Measurements from ENCODE around the gene MGAT3.
"Not testable (repeated sequence)": the region's sequence is repeated elsewhere in the genome, so short reads cannot be mapped to it uniquely, and the experiment has no call there.

Gene MGAT3

DNA sequence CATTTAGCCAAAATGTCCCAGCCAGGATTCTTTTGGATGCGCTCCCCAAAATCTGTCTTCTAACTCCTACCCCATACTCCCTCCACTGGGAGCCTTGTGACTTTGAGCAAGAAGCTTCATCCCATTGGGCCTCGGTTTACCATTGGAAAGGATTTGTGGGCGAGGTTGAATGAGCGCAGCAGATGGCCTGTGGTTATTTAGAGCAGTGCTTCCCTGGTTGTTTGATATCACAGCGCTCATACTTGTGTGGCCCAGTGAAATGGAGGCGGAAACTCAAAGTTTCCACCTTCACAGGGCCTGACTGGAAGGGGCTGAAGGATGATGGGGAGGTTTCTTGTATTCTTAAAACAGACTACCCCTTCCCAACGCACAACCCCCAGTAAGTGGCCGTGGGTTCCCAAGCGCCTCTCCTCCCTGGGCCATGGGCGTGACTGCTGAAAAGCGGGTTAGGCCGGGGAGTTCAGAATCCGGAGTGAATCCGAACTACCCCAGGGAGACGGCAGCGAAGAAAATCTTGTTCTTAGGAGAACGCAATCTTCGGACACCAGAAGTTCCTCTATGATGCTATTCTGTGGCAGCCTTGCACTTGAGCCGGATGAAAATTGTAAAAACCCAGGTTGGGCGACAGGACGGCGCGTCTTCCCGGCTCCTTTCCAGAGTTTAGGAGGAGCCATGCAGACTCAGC, 62.3 kb downstream of the MGAT3 start:
- CTCF ChIA-PET = interaction anchor here (1.6 kb wide), 1 partner anchor 10 kb away, joined by 6 read pairs; no protein-coding TSS in a partner anchor
- POLR2A ChIA-PET = interaction anchor here (0.6 to 4.7 kb wide), 48 partner anchors 8 to 996 kb away, joined by 3 to 94 read pairs (median 4); partner anchors contain the start of genes MIEF1, RPL3 and TAB1
- TF ChIP-seq SUZ12 (IDR thresholded peaks at IDR 0.05) (no peak), NFRKB (IDR thresholded peaks at IDR 0.05) (no peak), ARNT (IDR thresholded peaks at IDR 0.05) (no peak), TARDBP (IDR thresholded peaks at IDR 0.05) (no peak)
- TF ChIP-seq, protein P1, sequence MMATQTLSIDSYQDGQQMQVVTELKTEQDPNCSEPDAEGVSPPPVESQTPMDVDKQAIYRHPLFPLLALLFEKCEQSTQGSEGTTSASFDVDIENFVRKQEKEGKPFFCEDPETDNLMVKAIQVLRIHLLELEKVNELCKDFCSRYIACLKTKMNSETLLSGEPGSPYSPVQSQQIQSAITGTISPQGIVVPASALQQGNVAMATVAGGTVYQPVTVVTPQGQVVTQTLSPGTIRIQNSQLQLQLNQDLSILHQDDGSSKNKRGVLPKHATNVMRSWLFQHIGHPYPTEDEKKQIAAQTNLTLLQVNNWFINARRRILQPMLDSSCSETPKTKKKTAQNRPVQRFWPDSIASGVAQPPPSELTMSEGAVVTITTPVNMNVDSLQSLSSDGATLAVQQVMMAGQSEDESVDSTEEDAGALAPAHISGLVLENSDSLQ (IDR thresholded peaks at IDR 0.05) = no peak
- DNase-seq (ENCODE audit: extremely low spot score) = peak; percentile 57

DNA sequence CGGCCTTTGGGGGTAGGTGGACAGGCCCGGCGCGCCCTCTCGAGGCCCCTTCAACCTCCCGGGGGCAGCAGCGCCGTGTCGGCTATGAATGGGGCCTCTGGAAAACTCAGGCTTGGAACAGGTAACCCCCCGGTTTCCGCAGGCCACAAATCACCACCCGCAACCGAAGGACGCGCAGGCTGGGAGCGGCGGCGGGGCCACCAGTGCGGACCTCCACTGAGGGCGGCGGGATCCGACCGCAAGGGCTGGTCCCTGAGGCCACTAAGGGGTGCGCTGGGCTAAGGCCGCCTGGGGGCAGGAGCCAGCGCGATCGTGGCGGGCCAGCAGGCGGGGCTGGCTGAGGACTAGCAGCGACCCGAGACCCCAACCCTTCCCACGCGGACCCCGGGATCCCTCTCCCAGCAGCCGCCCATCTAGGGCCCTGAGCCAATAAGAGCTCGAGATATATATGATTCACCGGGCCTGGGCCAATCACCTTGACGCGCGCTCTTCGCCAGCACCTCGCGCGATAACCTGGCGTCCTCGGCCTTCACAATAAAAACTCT, 62.9 kb downstream of the MGAT3 start:
- DNase-seq (ENCODE audit: extremely low spot score) = peak; percentile 96
- TF ChIP-seq ZNF384 (IDR thresholded peaks at IDR 0.05) = no peak
- TF ChIP-seq, protein P1 (IDR thresholded peaks at IDR 0.05) = peak; percentile 92
- CTCF ChIA-PET = interaction anchor here (0.6 to 0.8 kb wide), 3 partner anchors 9 to 55 kb away, joined by 3 to 5 read pairs (median 4); no protein-coding TSS in a partner anchor
- POLR2A ChIA-PET = interaction anchor here (0.5 to 4.7 kb wide), 49 partner anchors 9 to 996 kb away, joined by 3 to 94 read pairs (median 4); partner anchors contain the start of genes MIEF1, RPL3 and TAB1

DNA sequence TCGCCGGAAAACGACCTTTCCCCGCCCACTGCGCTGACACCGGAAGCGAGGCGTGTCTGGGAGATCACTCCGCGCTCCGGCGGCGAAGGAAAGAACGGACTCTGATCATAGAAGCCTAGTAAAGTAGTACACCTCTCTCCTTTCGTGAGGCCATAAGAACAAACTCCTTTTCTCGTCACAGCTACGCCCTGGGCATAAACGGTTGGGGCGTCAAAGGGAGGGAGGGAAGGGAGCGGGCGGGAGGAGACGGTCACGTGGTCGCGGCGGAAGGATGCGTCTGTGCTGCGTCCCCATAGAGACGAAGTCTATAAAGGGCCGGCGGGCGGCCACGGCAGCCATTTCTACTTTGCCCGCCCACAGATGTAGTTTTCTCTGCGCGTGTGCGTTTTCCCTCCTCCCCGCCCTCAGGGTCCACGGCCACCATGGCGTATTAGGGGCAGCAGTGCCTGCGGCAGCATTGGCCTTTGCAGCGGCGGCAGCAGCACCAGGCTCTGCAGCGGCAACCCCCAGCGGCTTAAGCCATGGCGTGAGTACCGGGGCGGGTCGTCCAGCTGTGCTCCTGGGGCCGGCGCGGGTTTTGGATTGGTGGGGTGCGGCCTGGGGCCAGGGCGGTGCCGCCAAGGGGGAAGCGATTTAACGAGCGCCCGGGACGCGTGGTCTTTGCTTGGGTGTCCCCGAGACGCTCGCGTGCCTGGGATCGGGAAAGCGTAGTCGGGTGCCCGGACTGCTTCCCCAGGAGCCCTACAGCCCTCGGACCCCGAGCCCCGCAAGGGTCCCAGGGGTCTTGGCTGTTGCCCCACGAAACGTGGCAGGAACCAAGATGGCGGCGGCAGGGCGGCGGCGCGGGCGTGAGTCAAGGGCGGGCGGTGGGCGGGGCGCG, 63.7 kb downstream of the MGAT3 start, which contains the start of gene ATF4:
TSS of gene ATF4 (plus strand) at position 337 of the 880 bp plus-strand sequence. CDS start 884 bp downstream, outside the sequence.
- no peak for TF ChIP-seq ZNF384 (IDR thresholded peaks at IDR 0.05)
- peak; percentile 66; the same call in 1 of the 2 replicates for TF ChIP-seq ARNT (IDR thresholded peaks at IDR 0.05)
- peak; percentile 93 for TF ChIP-seq ELF4 (IDR thresholded peaks at IDR 0.05)
- TF ChIP-seq L3MBTL2 (conservative IDR thresholded peaks at IDR 0.05) = peak; percentile 94
- peak; percentile 15; the same call in 1 of the 2 replicates for TF ChIP-seq FOXM1 (IDR thresholded peaks at IDR 0.05; ENCODE audit: borderline replicate concordance)
- TF ChIP-seq NFRKB (IDR thresholded peaks at IDR 0.05) = peak; percentile 100
- peak; percentile 75 for TF ChIP-seq LEF1 (IDR thresholded peaks at IDR 0.05; ENCODE audit: borderline replicate concordance)
- TF ChIP-seq SP1 (IDR thresholded peaks at IDR 0.05) = no peak; the same call in 1 of the 2 replicates
- TF ChIP-seq, protein P1 (IDR thresholded peaks at IDR 0.05) = no peak
- TF ChIP-seq CTBP1 (IDR thresholded peaks at IDR 0.05; ENCODE audit: borderline replicate concordance) = 0 out of 2 replicates have a peak, but pooled peaks have one; percentile 53
- TF ChIP-seq TARDBP (IDR thresholded peaks at IDR 0.05) = peak; percentile 71; the same call in 1 of the 2 replicates
- no peak for TF ChIP-seq FOXA1 (IDR thresholded peaks at IDR 0.05)

DNA sequence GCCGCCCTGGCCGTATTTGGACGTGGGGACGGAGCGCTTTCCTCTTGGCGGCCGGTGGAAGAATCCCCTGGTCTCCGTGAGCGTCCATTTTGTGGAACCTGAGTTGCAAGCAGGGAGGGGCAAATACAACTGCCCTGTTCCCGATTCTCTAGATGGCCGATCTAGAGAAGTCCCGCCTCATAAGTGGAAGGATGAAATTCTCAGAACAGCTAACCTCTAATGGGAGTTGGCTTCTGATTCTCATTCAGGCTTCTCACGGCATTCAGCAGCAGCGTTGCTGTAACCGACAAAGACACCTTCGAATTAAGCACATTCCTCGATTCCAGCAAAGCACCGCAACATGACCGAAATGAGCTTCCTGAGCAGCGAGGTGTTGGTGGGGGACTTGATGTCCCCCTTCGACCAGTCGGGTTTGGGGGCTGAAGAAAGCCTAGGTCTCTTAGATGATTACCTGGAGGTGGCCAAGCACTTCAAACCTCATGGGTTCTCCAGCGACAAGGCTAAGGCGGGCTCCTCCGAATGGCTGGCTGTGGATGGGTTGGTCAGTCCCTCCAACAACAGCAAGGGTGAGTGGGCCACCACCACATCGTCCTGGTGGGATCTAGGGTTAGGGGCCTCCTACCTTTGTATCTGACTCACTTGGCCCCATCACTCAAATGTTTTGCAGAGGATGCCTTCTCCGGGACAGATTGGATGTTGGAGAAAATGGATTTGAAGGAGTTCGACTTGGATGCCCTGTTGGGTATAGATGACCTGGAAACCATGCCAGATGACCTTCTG, 64.5 kb downstream of the MGAT3 start:
- POLR2A ChIA-PET = interaction anchor here (1.1 to 4.3 kb wide), 6 partner anchors 8 to 206 kb away, joined by 3 to 53 read pairs (median 10); partner anchors contain the start of gene MIEF1
- DNase-seq (ENCODE audit: extremely low spot score); CTCF ChIA-PET: not testable (repeated sequence)
- peak; percentile 8; the same call in 1 of the 2 replicates for TF ChIP-seq ELF4 (IDR thresholded peaks at IDR 0.05)

More for the DNA sequence above, 63.7 kb downstream of the MGAT3 start, which contains the start of gene ATF4:
- CTCF ChIA-PET = interaction anchor here (0.6 to 0.8 kb wide), 3 partner anchors 9 to 56 kb away, joined by 3 to 5 read pairs (median 4); no protein-coding TSS in a partner anchor
- peak; percentile 73 for DNase-seq (ENCODE audit: extremely low spot score)
- POLR2A ChIA-PET = interaction anchor here (0.5 to 4.7 kb wide), 50 partner anchors 9 to 997 kb away, joined by 3 to 94 read pairs (median 4); partner anchors contain the start of genes MIEF1, RPL3 and TAB1

DNA sequence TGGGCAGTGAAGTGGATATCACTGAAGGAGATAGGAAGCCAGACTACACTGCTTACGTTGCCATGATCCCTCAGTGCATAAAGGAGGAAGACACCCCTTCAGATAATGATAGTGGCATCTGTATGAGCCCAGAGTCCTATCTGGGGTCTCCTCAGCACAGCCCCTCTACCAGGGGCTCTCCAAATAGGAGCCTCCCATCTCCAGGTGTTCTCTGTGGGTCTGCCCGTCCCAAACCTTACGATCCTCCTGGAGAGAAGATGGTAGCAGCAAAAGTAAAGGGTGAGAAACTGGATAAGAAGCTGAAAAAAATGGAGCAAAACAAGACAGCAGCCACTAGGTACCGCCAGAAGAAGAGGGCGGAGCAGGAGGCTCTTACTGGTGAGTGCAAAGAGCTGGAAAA, 65.3 kb downstream of the MGAT3 start:
- DNase-seq (ENCODE audit: extremely low spot score) = not testable (repeated sequence)
- CTCF ChIA-PET = interaction anchor here (1.9 kb wide), 1 partner anchor 29 kb away, joined by 7 read pairs; no protein-coding TSS in a partner anchor
- POLR2A ChIA-PET = interaction anchor here (0.9 to 10.2 kb wide), 11 partner anchors 8 to 522 kb away, joined by 3 to 100 read pairs (median 5); partner anchors contain the start of genes MIEF1 and RPL3
